ENCODE data around the gene CCDC40.

- TF ChIP-seq CTCF (IDR thresholded peaks at IDR 0.05 in 8 of 11, conservative IDR thresholded peaks at IDR 0.05 in 3 of 11) (peak in 9 of 11 experiments; percentile 20 to 92 (median 83)), POLR2A (IDR thresholded peaks at IDR 0.05) (no peak)
Observed at GRCh38 chr17:79991140-79991923, 45.1 kb upstream of the CCDC40 start.

Measured in spleen (tissue), 7 donors.